SK-N-MC (cell line): Measurements from ENCODE around the gene GJA3.

Source experiments
- EZH2 ChIP-seq: fragments of 200-600 bp; sonication (generic); IDR thresholded peaks from one replicate; pipeline ENCODE4 v1.6.1; 2017; ENCODE audit warnings: antibody characterized with exemption
- FOXP2 ChIP-seq: optimal IDR thresholded peaks from 2 replicates; pipeline ENCODE3; 2011; ENCODE audit warnings: mild to moderate bottlenecking, moderate library complexity; ENCODE audit not compliant: insufficient read depth; ENCODE audit errors: extremely low read length, control extremely low read depth
- POLR2AphosphoS5 ChIP-seq: IDR thresholded peaks from 2 replicates; pipeline ENCODE4 v1.6.1; 2012; ENCODE audit warnings: mild to moderate bottlenecking, low read depth, low read length, borderline replicate concordance

DNA sequence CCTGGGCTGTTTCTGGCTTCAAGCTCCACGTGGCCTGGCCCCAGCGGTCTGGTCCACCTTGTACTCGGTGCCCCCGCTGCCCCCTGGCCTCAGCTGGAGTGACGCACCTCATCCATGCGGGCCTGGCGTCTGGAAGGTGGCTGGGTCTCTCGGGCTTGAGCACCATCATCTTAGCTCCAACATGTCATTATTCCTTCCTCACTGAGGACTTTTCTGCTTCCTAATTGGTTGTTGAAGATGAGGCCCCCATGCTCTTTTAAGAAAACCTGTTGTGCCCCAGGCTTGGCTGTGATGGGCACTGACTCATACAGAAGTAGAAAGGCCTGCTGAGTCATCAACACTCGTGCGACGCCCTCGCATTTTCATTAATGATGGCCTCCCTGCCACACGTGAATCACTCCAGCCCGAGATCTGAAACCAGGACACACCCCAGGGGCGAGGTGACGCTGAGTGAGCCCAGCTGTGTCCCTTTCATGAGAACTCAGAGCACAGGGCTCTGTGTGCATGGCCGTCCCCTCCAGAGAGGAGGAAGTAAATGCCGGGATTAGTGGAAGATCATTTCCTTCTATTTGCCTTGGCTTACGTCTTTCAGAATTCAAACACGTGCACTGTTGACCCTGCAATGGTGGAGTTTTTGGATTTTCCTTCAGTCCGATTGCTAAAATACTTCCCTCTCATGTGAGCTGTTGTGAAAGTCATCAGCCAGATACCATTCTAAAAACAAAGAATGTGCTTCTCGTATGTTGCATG, 14.0 kb upstream of the GJA3 start:
- TF ChIP-seq POLR2AphosphoS5 (no peak), EZH2 (no peak), FOXP2 (no peak)
